Measurements from ENCODE around the gene MICB. TPM values are rescaled to one million over a fixed set of nuclear protein-coding genes. Genes with fewer than 3 reads are reported as not detected.

Gene MICB
- total and polyA plus RNA-seq, 4 donors, result 3.8 to 10.2 (median 7.4) TPM

DNA sequence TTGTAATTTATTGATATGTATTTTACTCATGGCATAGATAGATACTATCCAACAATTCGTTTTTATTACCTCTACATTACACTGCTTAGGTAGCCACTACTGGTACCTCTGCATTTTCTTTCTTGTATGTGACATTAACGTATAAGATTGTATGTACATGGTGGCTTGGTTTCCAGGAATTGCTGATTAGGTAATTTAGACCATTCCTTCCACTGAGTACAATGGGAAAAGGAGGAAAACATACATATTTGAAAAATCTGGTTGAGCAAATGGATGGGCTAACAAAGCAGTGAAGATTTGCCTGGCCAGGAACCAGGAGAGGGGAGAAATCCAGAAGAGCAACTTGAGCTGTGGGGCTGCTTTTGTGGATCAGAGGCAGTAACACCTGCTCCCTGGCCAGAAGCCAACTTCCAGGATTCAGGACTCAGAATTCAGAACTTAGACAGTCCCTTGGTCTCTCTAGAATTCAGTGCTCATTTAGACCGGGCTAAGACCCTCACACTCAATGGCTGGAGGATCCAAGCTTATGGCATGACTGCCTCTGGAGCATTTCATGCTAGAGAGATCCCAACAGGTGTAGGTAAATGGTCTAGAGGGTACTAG, 17.9 kb upstream of the MICB start:
- H3K27me3 ChIP-seq (ENCODE audit: control insufficient read depth in 3 of 3, insufficient read depth in 3 of 3, low read length in 2 of 3), result peaks cover 0 to 24% (median 0%) of the 10 kb centered on the region in 3 donors

GRCh38 chr6:31480574-31480973, 17.4 kb upstream of the MICB start:
- H3K27ac ChIP-seq (ENCODE audit: low read depth in 1 of 2, low read length in 1 of 2), result no peak overlapping the region
- H3K9ac ChIP-seq (ENCODE audit: insufficient read depth in 1 of 2, low read length in 2 of 2), result no peak overlapping the region
- H3K9me3 ChIP-seq (ENCODE audit: control insufficient read depth in 4 of 4, insufficient read depth in 3 of 4, low read length in 3 of 4), result no peaks in the 10 kb centered on the region
- no peaks in the 10 kb centered on the region for H3K4me1 ChIP-seq (ENCODE audit: control insufficient read depth in 5 of 5, insufficient read depth in 5 of 5, low read length in 5 of 5)
- ATAC-seq (ENCODE audit: insufficient read depth, low FRiP score) (no peak), DNase-seq (no peak)
- TF ChIP-seq CTCF (IDR thresholded peaks at IDR 0.05; ENCODE audit: control extremely low read depth, extremely low read depth), result no peak
- H3K36me3 ChIP-seq (ENCODE audit: control insufficient read depth in 4 of 4, insufficient read depth in 4 of 4, low read length in 4 of 4), result no peaks in the 10 kb centered on the region
- WGBS, 2 donors, result 78 to 92% methylated on average over 11 of the region's 11 CpGs
- H3K27me3 ChIP-seq (ENCODE audit: control insufficient read depth in 3 of 3, insufficient read depth in 3 of 3, low read length in 2 of 3), result peaks cover 0 to 24% (median 0%) of the 10 kb centered on the region in 3 donors
- H3K4me3 ChIP-seq, result no peak overlapping the region

More for the DNA sequence above, 17.9 kb upstream of the MICB start:
- DNase-seq, result no peak
- ATAC-seq (ENCODE audit: insufficient read depth, low FRiP score), result no peak
- Histone ChIP-seq H3K4me1 (ENCODE audit: control insufficient read depth in 5 of 5, insufficient read depth in 5 of 5, low read length in 5 of 5) (peaks cover 0 to 2% (median 0%) of the 10 kb centered on the region in 5 donors), H3K9me3 (ENCODE audit: control insufficient read depth in 4 of 4, insufficient read depth in 3 of 4, low read length in 3 of 4) (no peaks in the 10 kb centered on the region), H3K4me3 (no peak overlapping the region), H3K9ac (ENCODE audit: insufficient read depth in 1 of 2, low read length in 2 of 2) (no peak overlapping the region), H3K27ac (ENCODE audit: low read depth in 1 of 2, low read length in 1 of 2) (no peak overlapping the region), H3K36me3 (ENCODE audit: control insufficient read depth in 4 of 4, insufficient read depth in 4 of 4, low read length in 4 of 4) (no peaks in the 10 kb centered on the region)
- TF ChIP-seq CTCF (IDR thresholded peaks at IDR 0.05; ENCODE audit: control extremely low read depth, extremely low read depth), result no peak
- WGBS, 2 donors, result 61 to 87% methylated on average over 3 of the region's 3 CpGs

DNA sequence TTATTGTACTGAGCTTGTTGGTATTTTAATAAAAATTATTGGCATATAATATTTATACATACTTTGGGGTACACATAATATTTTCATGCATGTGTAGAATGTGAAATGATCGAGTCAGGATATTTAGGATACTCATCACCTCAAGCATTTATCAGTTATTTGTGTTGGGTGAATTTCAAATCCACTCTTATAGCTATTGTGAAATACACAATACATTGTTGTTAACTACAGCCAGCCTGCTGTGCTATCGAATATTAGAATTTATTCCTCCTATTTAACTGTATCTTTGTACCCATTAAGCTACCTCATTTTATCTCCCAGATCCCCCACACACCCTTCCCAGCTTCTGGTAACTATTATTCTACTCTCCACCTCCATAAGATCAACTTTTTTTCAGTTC, 14.6 kb upstream of the MICB start:
- peaks cover 0 to 13% (median 0%) of the 10 kb centered on the region in 3 donors for H3K27me3 ChIP-seq (ENCODE audit: control insufficient read depth in 3 of 3, insufficient read depth in 3 of 3, low read length in 2 of 3)
- no peak for ATAC-seq (ENCODE audit: insufficient read depth, low FRiP score)

More for the DNA sequence above, 14.6 kb upstream of the MICB start:
- no peak overlapping the region for H3K27ac ChIP-seq (ENCODE audit: low read depth in 1 of 2, low read length in 1 of 2)
- no peak overlapping the region for H3K9ac ChIP-seq (ENCODE audit: insufficient read depth in 1 of 2, low read length in 2 of 2)
- H3K9me3 ChIP-seq (ENCODE audit: control insufficient read depth in 4 of 4, insufficient read depth in 3 of 4, low read length in 3 of 4), result no peaks in the 10 kb centered on the region
- WGBS, 2 donors, result 57 to 90% methylated on average over 2 of the region's 2 CpGs
- no peak overlapping the region for H3K4me3 ChIP-seq
- H3K36me3 ChIP-seq (ENCODE audit: control insufficient read depth in 4 of 4, insufficient read depth in 4 of 4, low read length in 4 of 4), result no peaks in the 10 kb centered on the region
- no peak for DNase-seq
- no peak for TF ChIP-seq CTCF (IDR thresholded peaks at IDR 0.05; ENCODE audit: control extremely low read depth, extremely low read depth)
- no peaks in the 10 kb centered on the region for H3K4me1 ChIP-seq (ENCODE audit: control insufficient read depth in 5 of 5, insufficient read depth in 5 of 5, low read length in 5 of 5)
